GM18505 (cell line): Measurements from ENCODE around the gene LRRC42.
"Not testable (repeated sequence)": the region's sequence is repeated elsewhere in the genome, so short reads cannot be mapped to it uniquely, and the experiment has no call there.

ENCODE experiments used
- ATAC-seq: cut with Tn5 transposase; IDR thresholded peaks from one replicate; pipeline ENCODE4 v1.9.1; 2021; ENCODE audit not compliant: unreplicated experiment
- POLR2A ChIP-seq: IDR thresholded peaks from 4 replicates; pipeline ENCODE4 v1.6.1; 2011; ENCODE audit warnings: borderline replicate concordance; ENCODE audit not compliant: insufficient read depth, insufficient read length; ENCODE audit errors: extremely low read depth

Gene LRRC42

DNA sequence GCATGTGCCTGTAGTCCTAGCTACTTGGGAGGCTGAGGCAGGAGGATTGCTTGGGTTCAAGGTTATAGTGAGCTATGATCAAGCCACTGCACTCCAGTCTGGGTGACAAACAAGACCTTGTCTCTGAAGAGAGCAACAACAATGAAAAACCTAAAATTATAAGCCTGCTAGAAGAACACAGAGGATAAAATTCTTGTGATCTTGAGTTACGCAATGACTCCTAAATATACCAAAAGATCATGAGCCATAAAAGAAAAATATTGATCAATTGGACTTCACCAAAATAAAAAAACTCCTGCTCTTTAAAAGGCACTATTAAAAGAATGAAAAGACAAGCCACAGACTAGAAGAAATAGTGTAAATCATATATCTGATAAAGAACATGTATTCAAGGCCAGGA is 49.5 kb downstream of the LRRC42 start:
- no peak for TF ChIP-seq POLR2A
- ATAC-seq, result no peak

DNA sequence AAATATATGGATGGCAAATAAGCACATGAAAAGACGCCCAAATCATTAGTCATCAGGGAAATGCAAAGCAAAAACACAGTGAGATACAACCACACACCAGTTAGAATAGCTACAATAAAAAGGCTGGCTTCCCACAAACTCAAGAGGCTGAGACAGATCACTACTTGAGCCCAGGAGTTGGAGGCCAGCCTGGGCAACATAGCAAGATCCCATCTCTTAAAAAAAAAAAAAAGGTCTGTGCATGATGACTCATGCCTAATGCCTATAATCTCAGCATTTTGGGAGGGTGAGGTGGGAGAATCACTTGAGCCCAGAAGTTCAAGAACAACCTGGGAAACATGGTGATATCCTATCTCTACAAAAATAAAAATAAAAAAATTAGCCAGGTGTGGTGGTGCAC is 52.1 kb downstream of the LRRC42 start:
- TF ChIP-seq POLR2A, result no peak
- no peak for ATAC-seq

DNA sequence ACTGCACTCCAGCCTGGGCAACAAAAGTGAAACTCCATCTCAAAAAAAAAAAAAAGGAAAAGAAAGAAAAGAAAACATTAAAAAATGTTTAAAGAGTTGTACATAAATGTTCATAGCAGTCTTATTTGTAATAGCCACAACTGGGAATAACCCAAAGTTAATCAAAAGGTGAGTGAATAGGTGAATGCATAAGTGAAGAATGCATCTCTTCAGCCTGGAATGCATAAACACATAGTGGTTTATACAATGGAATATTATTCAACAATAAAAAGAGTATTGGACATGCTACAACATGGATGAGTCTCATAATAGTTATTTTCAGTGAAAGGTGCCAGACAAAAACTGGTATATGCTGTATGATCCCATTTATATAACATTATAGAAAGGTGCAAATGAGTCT is 53.8 kb downstream of the LRRC42 start:
- no peak for ATAC-seq
- no peak for TF ChIP-seq POLR2A

DNA sequence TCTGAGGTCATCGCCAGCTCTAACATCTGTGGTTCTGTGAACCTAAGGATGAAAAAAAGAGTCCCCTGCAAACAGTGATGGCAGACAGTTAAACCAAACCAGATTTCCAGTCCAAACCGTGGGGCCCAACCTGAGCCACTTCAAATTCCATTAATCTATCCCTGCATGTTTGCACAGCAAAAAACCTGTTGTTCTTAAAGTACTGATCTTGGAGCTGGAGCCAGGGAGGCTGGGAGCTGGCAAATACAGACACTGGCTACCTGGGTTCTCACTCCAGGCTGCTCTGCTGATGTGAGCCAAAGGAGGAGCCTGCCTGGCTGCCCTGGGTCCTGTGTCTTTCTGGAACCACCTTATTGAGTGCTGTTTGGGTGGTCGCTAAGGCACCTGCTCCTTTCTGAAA is 55.4 kb downstream of the LRRC42 start:
- no peak for ATAC-seq
- TF ChIP-seq POLR2A, result no peak

DNA sequence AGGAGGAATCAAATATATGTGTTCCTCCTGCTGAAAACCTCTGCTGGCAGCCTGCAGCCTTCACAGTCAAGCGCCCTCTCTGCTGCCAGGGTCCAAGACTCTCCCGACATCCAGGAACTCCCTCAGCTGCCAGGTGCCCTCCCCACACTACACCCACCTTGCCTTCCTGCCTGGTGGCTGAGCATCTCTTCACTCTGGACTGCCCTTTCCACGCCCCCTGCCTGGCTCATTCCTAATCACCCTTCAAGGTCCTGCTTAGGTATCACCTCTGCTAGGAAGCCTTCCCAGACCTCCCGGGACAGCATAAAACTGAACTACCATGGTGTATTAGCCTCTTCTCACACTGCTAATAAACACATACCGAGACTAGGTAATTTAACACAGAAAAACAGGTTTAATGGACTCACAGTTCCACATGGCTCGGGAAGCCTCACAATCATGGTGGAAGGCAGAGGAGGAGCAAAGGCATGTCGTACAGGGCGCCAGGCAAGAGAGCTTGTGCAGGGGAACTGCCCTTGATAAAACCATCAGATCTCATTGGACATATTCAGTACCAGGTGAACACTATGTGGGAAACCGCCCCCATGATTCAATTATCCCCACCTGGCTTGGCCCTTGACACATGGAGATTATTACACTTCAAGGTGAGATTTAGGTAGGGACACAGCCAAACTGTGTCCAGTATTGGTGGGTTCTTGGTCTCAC is 56.5 kb downstream of the LRRC42 start:
- ATAC-seq, result no peak
- TF ChIP-seq POLR2A, result no peak

DNA sequence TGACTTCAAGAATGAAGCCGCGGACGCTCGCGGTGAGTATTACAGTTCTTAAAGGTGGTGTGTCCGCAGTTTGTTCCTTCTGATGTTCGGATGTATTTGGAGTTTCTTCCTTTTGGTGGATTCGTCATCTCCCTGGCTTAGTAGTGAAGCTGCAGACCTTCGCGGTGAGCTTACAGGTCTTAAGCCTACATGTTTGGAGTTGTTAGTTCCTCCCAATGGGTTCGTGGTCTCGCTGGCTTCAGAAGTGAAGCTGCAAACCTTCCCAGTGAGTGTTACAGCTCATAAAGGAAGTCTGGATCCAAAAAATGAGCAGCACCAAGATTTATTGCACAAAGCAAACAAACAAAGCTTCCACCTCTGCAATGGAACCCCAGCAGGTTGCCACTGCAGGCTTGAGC is 57.1 kb downstream of the LRRC42 start:
- no peak for ATAC-seq
- TF ChIP-seq POLR2A, result no peak

DNA sequence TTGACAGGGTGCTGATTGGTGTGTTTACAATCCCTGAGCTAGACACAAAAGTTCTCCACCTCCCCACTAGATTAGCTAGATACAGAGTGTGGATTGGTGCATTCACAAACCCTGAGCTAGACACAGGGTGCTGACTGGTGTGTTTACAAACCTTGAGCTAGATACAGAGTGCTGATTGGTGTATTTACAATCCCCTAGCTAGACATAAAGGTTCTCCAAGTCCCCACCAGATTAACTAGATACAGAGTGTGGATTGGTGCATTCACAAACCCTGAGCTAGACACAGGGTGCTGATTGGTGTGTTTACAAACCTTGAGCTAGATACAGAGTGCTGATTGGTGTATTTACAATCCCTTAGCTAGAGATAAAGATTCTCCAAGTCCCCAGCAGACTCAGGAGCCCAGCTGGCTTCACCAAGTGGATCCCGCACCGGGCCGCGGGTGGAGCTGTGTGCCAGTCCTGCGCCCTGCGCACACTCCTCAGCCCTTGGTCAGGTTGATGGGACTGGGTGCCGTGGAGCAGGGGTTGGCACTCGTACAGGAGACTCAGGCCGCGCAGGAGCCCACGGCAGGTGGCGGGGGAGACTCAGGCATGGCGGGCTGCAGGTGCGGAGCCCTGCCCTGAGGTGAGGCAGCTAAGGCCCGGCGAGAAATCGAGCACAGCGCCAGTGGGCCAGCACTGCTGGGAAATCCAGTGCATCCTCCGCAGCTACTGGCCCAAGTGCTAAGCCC is 57.8 kb downstream of the LRRC42 start:
- ATAC-seq, result not testable (repeated sequence)

DNA sequence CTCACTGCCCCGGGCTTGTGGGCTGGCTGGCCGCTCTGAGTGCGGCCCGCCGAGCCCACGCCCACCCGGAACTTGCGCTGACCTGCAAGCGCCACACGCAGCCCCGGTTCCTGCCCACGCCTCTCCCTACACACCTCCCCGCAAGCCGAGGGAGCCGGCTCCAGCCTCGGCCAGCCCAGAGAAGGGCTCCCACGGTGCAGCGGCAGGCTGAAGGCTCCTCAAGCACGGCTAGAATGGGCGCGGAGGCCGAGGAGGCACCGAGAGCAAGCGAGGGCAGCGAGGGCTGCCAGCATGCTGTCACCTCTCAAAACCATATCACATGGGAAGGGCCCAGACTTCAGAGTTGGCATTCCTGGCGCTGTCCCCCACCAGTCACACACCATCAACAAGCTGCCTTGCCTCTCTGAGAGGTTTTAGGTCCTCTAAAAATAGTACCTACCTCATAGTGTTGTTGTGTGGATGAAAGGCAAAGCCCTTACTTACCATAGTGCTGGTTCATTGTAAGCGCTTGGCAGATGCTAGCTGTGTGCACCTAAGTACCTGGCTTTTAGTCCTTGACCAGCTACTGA is 58.4 kb downstream of the LRRC42 start:
- ATAC-seq, result no peak
- no peak for TF ChIP-seq POLR2A

DNA sequence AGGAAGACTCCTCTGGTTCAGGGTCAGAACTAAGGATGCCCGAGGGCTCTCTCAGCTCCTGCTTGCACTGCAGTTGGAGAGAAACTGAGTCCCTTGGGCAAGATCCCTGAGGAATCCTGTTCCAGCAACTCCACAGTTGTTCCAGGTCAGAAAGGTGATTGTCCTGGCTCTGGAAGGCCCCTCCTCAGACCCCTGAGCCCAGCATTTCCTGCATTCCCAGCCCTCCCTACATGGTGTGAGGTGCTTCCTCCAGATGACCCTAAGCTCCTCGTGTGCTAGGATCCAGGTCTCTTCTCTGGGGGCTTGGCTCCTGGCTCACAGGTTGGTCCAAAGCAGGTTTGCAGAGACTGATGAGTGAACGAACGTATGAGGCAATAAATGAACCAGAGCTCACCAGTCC is 60.4 kb downstream of the LRRC42 start:
- no peak for ATAC-seq
- TF ChIP-seq POLR2A, result no peak

DNA sequence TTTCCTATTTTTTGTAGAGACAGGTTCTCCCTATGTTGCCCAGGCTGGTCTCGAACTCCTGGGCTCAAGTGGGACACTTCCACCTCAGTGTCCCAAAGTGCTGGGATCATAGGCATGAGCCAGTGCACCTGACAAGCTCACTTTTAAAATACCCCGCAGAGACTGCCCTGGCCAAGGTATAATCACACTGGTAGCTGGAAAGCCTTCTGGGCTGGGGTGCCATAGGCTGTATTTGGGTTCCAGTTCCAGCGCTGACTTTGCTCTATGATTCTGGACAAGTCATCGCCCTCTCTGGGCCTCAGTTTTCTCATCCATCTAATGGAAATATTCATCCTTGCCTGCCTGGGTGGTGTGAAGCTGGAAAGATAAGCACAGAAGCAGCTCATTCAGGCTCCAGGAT is 61.5 kb downstream of the LRRC42 start:
- no peak for ATAC-seq
- TF ChIP-seq POLR2A, result no peak

DNA sequence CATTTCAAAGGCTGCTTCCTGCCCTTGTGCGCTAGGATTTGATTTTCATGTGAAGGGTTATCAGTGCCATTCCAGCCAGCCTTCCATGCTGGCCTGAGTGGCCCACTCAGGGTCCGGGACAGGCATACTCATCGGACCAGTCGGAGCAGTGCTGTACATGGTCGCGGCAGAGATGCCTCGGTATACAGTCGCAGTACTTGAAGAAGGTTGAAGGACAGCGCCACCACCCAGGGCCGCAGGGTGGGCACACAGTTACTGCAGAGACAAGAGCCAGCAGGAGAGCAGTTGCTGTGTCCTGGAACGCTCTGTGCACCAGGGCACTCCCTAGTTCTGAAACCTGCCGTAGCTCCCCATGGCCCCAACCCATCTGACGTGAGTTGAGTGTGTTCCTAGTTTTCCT is 62.7 kb downstream of the LRRC42 start:
- ATAC-seq, result no peak
- TF ChIP-seq POLR2A, result no peak

DNA sequence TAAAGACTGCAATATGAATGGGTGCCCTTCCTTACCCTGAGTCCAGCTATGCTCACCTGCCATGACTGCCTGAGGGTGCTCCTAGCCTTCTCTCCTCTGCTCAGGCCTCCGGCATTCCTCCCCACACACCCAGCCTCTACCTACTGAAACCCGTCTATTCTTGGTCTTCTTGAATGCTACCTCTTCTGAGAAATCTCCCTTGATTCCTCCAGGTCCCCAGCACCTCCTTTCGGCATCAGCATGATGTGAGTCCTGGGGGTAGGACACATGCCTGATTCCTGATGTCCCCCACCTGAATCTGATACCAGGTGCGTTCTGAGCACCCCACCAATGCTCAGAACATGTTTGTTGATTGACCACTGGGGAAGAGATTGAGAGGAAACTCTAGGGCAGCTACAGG is 63.3 kb downstream of the LRRC42 start:
- no peak for TF ChIP-seq POLR2A
- no peak for ATAC-seq

DNA sequence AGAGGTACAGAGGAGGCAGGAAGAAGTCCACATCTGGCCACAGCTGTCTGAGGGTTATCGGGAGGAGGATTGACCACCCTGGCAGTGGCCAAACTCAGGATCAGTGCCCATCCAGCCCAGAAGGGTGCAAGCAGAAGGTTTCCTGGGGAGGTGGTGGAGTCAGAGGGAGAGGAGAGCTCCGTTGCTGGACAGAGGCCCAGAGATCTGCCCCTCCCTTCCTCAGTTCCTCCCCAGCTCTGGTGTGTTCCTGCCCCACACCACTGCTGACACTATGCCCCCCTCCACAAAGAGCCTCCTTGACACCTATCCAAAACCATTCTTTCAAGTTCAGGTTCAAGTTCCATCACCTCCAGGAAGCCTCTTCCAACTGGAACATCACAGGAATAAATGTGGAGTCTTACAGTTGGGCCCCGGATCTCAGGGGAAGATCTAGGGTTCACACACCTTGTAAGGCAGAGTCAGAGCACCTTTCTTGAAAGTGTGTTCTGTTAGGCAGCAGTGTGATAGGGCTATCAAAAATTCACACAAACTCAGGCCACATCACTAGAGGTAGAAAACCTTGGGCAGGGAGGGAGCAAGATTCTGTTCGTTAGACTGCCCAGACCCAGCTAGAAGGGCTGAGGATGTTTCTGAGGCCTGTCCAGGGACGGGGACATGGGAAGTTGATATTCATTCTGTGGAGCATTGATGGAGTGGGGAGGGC is 64.4 kb downstream of the LRRC42 start:
- no peak for TF ChIP-seq POLR2A
- no peak for ATAC-seq
